Measurements from ENCODE around the gene ABCA6.
"Not testable (repeated sequence)": the region's sequence is repeated elsewhere in the genome, so short reads cannot be mapped to it uniquely, and the experiment has no call there.

Gene ABCA6

GRCh38 chr17:69141431-69142174 lies at the start of gene ABCA6:
Gene ABCA6 (minus strand): TSS chr17:69141895. CDS start chr17:69140703, 1,192 bp downstream.
- DNase-seq, result no peak

GRCh38 chr17:69188796-69189195 lies 47.1 kb upstream of the ABCA6 start:
- DNase-seq, result no peak

- no peak for DNase-seq
Observed at GRCh38 chr17:69188064-69188463, 46.4 kb upstream of the ABCA6 start.

GRCh38 chr17:69187294-69187693 lies 45.6 kb upstream of the ABCA6 start:
- DNase-seq, result no peak

GRCh38 chr17:69179227-69179952 lies 37.7 kb upstream of the ABCA6 start:
- DNase-seq, result no peak

- no peak for DNase-seq
Observed at GRCh38 chr17:69176457-69176795, 34.7 kb upstream of the ABCA6 start.

GRCh38 chr17:69175625-69176456 lies 34.1 kb upstream of the ABCA6 start:
- no peak for DNase-seq

GRCh38 chr17:69175262-69175624 lies 33.5 kb upstream of the ABCA6 start:
- no peak for DNase-seq

GRCh38 chr17:69173118-69173517 lies 31.4 kb upstream of the ABCA6 start:
- no peak for DNase-seq

GRCh38 chr17:69170377-69170776 lies 28.7 kb upstream of the ABCA6 start:
- peak; percentile 36 for DNase-seq

- not testable (repeated sequence) for DNase-seq
Observed at GRCh38 chr17:69168642-69169041, 26.9 kb upstream of the ABCA6 start.

- no peak for DNase-seq
Observed at GRCh38 chr17:69166957-69167356, 25.3 kb upstream of the ABCA6 start.

GRCh38 chr17:69164206-69164605 lies 22.5 kb upstream of the ABCA6 start:
- no peak for DNase-seq

- no peak for DNase-seq
Observed at GRCh38 chr17:69159418-69159817, 17.7 kb upstream of the ABCA6 start.

GRCh38 chr17:69154267-69154666 lies 12.6 kb upstream of the ABCA6 start:
- no peak for DNase-seq

- no peak for DNase-seq
Observed at GRCh38 chr17:69150333-69150732, 8.6 kb upstream of the ABCA6 start.

- DNase-seq, result no peak
Observed at GRCh38 chr17:69147460-69147859, 5.8 kb upstream of the ABCA6 start.

GRCh38 chr17:69144331-69145255 lies 2.9 kb upstream of the ABCA6 start:
- no peak for DNase-seq

- no peak for DNase-seq
Observed at GRCh38 chr17:69143683-69144231, 2.1 kb upstream of the ABCA6 start.

- no peak for DNase-seq
Observed at GRCh38 chr17:69143151-69143550, 1.5 kb upstream of the ABCA6 start.

GRCh38 chr17:69142175-69142802 lies 594 bp upstream of the ABCA6 start:
- no peak for DNase-seq

GRCh38 chr17:69134112-69134511 lies 7.6 kb downstream of the ABCA6 start:
- no peak for DNase-seq

All from GDM1 (cell line).